Fibroblast of peridontal ligament (primary cell): ENCODE results near the gene CCNF.

Source experiments
- DNase-seq: peaks from one replicate; pipeline ENCODE4 v3.0.0-alpha.2; 2010; ENCODE audit errors: extremely low read depth

The CCNF gene

GRCh38 chr16:2485811-2486507 is 56.7 kb downstream of the CCNF start:
- DNase-seq = no peak

DNA sequence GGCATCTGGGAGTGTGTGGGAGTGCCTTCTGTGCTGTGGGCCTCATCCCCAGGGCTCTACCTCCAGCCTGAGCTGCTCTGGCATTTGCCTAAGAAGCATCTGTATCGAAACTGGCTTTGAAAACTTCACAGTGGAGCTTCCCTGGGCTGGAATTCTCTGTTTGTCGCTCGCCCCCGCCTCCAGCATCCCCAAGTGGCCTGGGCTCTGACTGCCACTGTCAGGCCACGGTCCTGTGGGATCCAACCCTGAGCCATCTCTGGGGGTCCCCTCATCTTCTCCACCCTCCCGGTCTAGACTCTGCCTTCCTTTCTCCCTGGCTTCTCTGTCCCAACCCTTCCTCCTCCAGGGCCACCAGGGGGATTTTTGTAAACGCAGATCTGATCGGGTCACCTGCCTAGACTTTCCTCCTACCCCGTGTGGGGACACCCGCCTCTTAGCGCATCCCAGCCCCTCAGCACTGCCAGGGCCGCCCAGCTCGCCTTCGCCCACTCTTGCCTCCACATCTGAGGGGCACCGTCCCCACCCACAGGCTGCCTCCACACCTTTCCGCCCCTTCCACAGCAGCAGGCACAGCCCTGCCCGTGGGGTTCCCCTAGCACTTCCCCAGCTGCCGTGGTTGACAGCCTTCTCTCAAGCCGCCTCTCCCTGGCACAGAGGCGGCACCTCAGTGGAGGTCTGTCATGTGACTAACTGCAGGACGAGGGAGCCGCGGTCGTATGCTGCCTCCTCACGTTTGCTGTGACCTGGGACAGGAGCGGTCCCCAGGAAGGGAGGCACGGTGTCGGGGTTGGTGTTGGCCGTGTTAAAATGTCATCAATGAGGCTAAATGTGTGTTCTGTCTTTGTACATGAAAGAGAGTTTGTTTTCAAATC is 57.6 kb downstream of the CCNF start:
- DNase-seq = no peak

- no peak for DNase-seq
Observed at GRCh38 chr16:2487517-2487842, 58.2 kb downstream of the CCNF start.

GRCh38 chr16:2487903-2488531 is 58.8 kb downstream of the CCNF start:
- DNase-seq = no peak

GRCh38 chr16:2489581-2489980 is 60.3 kb downstream of the CCNF start:
- DNase-seq = no peak

DNA sequence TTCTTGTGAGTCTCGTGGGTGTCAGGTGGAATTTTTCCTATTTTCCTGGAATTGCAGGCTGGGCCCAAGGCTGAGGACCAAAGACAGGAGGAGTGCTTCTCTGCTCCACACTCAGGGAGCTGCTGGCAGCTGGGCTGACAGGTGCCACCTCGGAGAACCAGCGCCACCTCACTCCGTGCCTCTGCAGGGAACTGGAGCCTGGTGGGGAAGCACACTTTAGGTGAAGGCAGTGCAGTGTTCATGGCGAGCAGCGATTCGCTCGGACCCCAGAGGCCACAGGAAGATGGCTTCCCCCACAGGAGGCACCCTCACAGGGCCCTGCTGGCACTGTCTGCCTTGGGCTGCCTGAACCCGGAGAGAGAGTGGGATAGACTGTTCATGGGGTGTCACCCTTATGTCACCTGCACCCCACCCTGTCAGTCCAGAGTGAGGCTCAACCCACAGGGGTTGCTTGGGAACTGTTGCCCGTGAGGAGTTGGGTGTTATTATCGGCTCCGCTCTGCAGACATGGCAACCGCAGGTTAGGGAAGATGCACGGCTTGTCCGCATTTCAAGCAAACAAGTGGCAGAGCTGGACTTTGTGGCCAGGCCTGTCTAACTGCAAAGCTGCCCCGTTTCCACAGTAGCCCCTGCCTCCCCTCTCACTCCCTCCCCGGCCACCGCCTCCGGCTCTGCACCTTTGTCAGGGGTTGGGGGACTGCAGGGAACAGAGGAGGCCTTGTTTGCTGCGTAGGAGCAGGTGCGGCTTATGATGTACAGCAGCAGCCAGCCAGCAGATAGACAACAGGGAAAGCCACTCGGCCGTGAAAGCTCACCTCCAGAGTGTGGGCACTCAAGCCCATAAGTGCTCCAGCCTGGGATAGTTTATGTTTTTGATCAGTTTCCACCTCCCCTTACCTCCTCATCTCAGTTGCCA is 61.2 kb downstream of the CCNF start:
- DNase-seq = no peak

DNA sequence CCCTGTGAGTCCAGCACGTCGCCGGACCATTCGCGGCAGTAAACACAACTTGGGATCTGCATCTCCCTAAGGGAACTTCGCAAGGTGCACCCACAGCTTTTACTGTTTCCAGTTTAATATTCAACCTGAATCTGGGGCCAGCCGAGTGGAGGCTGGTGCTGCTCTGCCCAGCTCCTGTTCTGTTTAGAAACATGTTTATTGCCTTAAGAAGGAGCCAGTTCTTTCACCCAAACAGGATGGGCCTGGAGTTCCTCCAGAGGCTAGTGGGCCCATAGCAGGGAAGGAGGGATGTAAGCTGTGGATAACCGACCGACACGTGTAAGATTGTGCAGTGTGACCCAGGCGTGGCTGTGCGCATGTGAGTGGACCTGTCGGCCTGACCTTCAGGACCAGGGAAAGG is 63.0 kb downstream of the CCNF start:
- DNase-seq = no peak

DNA sequence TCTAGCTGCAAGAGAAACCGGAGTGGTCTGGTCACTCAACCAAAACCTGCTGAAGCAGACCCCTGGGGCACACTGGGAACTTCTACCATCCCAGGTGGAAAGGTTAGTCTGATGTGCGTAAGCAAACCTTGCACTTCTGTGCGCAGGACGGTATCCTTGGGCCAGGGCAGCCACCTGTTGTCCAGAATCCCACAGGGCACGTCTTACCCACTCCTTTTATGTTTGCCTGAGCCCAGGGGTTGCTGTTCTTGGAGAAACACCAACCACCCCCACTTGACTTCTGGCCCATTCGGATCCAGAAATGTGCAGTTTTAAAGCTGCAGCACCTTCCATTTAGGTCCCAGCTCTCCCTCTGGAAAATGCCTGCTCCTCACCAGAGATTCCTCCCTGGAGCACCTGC is 64.4 kb downstream of the CCNF start:
- no peak for DNase-seq

DNA sequence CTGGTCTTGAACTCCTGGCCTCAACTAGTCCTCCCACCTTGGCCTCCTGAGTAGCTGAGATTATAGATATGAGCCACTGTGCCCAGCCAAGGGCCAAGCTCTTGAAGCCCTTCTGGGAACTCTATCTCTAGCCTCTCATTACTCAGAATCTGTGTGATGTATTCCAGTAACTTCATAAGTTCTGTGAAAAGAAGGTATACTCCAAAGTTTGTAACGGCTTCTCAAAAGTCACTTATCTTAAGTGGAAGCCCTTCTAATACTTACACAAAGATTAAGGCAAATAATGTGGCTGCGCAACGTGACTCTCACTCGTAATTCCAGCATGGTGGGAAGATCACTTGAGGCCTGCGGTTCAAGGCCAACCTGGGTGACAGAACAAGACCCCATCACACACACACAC is 65.4 kb downstream of the CCNF start:
- no peak for DNase-seq

DNA sequence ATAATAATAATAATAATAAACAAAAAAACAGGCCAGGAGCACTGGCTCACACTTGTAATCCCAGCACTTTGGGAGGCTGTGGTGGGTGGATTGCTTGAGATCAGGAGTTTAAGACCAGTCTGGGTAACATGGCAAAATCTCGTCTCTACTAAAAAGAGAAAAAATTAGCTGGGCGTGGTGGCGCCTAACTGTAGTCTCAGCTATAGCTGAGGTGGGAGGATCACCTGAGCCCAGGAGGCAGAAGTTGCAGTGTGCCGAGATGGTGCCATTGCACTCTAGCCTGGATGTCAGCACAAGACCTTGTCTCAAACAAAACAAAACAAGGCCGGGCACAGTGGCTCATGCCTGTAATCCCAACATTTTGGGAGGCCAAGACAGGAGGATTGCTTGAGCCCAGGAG is 65.8 kb downstream of the CCNF start:
- no peak for DNase-seq

DNA sequence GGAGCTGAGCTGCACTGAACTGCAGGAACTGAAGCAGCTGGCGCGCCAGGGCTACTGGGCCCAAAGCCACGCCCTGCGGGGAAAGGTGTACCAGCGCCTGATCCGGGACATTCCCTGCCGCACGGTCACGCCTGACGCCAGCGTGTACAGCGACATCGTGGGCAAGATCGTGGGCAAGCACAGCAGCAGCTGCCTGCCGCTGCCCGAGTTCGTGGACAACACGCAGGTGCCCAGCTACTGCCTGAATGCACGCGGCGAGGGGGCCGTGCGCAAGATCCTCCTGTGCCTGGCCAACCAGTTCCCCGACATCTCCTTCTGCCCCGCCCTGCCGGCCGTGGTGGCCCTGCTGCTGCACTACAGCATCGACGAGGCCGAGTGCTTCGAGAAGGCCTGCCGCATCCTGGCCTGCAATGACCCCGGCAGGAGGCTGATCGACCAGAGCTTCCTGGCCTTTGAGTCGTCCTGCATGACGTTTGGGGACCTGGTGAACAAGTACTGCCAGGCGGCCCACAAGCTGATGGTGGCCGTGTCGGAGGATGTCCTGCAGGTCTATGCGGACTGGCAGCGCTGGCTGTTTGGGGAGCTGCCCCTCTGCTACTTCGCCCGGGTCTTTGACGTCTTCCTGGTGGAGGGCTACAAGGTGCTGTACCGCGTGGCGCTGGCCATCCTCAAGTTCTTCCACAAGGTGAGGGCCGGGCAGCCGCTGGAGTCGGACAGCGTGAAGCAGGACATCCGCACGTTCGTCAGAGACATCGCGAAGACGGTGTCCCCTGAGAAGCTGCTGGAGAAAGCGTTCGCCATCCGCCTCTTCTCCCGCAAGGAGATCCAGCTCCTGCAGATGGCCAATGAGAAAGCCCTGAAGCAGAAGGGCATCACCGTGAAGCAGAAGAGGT is 67.2 kb downstream of the CCNF start:
- DNase-seq = no peak

DNA sequence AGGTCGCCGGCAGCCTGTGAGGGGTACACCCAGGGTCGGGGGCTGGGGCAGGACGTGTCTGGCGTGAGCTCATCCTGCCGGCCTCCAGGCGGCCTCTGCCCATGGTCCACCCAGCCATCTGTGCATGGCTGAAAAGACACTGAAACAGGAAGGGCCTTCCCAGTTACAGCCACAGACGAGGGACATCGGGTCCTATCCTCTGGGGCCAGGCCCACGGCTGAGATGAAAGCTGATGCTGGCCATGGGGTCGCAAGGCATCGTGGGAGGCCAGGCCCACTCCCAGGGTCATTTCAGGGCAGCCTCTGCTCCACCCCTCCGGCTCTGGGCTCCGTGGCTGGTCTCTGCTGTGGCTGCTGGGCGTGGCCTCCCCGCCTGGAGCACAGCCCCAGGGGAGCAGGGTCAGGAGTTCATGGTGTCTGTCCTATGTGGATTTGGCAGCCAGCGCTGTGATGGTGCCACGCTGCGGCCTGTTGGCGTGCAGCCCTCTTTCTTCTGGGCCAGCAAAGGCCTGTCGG is 67.9 kb downstream of the CCNF start:
- DNase-seq = no peak

- DNase-seq = no peak
Observed at GRCh38 chr16:2497695-2498484, 68.6 kb downstream of the CCNF start.

- no peak for DNase-seq
Observed at GRCh38 chr16:2498531-2499253, 69.4 kb downstream of the CCNF start.

GRCh38 chr16:2499454-2499853 is 70.2 kb downstream of the CCNF start:
- DNase-seq = no peak

GRCh38 chr16:2499890-2500429 is 70.7 kb downstream of the CCNF start:
- no peak for DNase-seq

- no peak for DNase-seq
Observed at GRCh38 chr16:2500430-2500917, 71.2 kb downstream of the CCNF start.

DNA sequence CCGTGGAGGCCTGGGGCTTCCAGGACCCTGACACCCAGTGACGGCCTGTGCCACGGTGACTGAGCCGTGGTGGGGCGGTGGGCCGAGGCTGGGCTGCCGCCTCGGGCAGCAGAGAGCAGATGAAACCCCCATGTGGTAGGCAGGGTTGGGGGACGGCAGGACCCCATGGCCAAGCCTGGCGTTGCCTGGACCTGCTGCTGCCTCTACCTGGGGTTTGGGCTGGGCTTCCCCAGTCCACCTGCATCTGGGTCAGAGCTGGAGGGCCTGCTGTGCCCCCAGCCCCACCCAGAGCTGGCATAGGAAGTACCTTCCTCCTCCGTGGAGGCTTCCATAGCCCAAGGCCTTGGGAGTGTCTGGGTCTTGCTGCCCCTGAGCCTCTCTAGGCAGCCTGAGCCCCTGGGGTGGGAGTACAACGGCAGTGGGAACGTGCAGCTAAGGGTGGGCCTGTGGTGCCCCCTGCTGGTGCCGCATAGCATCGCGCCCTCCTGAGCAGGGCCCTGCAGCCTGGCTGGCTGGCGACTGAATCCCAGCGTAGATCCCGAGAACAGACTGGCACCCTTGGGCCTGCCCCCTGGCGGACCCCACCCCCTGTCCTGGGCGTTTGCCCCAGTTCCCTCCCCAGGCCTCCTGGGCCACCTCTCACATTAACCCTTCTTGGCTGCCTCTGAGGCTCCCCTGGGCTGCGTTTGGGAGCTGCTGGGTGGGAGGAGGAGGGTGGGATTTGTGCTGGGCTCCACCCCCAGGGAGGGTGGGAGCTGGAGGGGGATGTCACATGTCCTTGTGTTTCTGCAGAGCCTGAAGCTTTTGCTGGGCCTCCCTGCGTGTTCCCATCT is 71.9 kb downstream of the CCNF start:
- peak; percentile 73 for DNase-seq
